Tibial nerve (tissue), 4 donors: Measurements from ENCODE around the gene MEA1.

Source experiments
- CTCF ChIP-seq, 5 experiments: fragments of 200-600 bp in 3 of 5; fragments of 450-650 bp in 2 of 5; sonication (generic) in 3 of 5; IDR thresholded peaks; one replicate each; pipeline ENCODE4 v1.5.1; 2016 to 2019; ENCODE audit warnings: antibody characterized with exemption in 5 of 5, mild to moderate bottlenecking in 3 of 5, moderate library complexity in 2 of 5
- EP300 ChIP-seq, 2 donors: sonication (generic); formaldehyde crosslinking; IDR thresholded peaks; one replicate each; pipeline ENCODE4 v1.6.1; 2017; ENCODE audit warnings: antibody characterized with exemption in 2 of 2, mild to moderate bottlenecking in 1 of 2
- POLR2A ChIP-seq, 2 donors: fragments of 450-650 bp; IDR thresholded peaks; one replicate each; pipeline ENCODE4 v1.6.1; 2017; ENCODE audit warnings: antibody characterized with exemption in 2 of 2, mild to moderate bottlenecking in 2 of 2, moderate library complexity in 2 of 2

GRCh38 chr6:43011207-43011606, 2.5 kb downstream of the MEA1 start:
- no peak for TF ChIP-seq POLR2A (IDR thresholded peaks at IDR 0.05)
- no peak for TF ChIP-seq CTCF (IDR thresholded peaks at IDR 0.05)
- TF ChIP-seq EP300 (IDR thresholded peaks at IDR 0.05) = no peak
